G401 (cell line): ENCODE data around the gene TBC1D3H. TPM values are rescaled to one million over a fixed set of nuclear protein-coding genes. Genes with fewer than 3 reads are reported as not detected.
"Not testable (repeated sequence)": the region's sequence is repeated elsewhere in the genome, so short reads cannot be mapped to it uniquely, and the experiment has no call there.

Source experiments
- DNase-seq: peaks from one replicate; pipeline ENCODE4 v3.0.0-alpha.2; 2015; ENCODE audit warnings: low spot score
- in situ Hi-C: cut with HindIII; loops from 2 replicates; pipeline ENCODE4 v1.10.0; 2016; ENCODE audit warnings: low sequenced_read_pairs, mixed read lengths
- total RNA-seq: library from RNA; depleted of rRNA; stranded (reverse); fragments of >200 nt; shearing (Covaris generic); gene quantifications from 2 replicates; pipeline ENCODE4 v1.2.3, GENCODE V29; 2014; rRNA removed

The TBC1D3H gene
- total RNA-seq: not detected in 2 replicates

DNA sequence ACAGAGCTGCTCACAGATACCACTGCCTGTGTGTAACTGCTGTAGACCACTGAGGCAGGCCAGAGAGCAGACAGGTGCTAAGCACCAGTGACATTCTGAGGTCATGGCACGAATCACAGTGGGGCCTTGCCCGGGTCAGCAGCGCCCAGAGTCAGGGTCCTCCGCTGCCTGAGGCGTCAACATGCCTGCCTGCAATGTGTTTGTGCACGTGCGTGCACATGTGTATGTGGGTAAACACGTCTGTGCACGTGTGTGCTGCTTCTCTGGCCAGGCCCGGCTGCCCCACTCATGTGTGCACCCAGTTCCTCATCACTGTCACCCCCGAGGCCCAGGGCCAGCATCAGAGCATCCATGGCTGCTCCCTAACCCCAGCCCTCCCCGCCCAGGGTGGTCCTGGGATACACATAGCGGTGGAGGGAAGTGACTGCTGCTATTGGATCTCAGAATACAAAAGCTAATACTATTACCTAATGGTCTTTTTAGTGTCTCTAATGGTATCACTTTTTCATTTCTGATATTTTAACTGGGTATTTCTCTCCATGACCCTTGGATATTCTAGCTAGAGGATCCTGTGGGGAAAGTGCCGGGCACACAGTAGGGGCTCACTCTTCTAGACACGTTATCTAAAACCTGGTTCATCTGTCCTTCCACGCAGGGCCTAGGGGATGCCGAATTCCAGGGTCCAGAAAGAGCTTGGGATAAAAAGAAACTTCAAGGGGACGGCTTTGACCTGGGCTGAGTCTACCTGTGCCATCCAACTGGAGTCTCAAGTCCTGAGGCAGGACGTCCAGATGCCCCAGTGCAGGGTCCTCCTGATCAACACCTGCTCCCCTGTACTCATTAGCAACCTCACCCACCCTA, at the start of gene TBC1D3H:
Gene TBC1D3H (minus strand): TSS at position 51 of the 861 bp plus-strand sequence. CDS start 1,540 bp downstream, outside the sequence.
- not testable (repeated sequence) for DNase-seq

DNA sequence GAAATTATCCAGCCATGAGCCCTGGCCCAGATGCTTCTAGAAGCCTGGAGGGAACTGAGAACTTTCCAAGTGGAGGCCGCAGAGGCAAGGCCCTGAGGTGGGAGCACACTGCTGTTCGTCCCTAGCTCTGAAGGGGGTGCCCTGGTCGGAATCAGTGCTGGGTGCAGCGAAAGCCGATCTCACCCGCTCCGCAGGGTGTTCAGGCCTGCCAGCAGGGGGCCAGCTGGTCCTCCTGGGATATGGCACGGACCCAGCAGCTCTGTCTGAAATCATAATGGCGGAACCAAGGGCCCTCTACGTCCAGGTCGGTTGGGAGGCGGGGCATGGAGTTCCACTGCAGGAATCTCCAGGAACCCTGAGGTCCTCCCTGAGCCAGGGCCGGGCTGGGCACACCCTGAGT, 40.7 kb upstream of the TBC1D3H start:
- DNase-seq, in situ Hi-C loops: not testable (repeated sequence)

More for the DNA sequence above, at the start of gene TBC1D3H:
- in situ Hi-C loops: not testable (repeated sequence)

DNA sequence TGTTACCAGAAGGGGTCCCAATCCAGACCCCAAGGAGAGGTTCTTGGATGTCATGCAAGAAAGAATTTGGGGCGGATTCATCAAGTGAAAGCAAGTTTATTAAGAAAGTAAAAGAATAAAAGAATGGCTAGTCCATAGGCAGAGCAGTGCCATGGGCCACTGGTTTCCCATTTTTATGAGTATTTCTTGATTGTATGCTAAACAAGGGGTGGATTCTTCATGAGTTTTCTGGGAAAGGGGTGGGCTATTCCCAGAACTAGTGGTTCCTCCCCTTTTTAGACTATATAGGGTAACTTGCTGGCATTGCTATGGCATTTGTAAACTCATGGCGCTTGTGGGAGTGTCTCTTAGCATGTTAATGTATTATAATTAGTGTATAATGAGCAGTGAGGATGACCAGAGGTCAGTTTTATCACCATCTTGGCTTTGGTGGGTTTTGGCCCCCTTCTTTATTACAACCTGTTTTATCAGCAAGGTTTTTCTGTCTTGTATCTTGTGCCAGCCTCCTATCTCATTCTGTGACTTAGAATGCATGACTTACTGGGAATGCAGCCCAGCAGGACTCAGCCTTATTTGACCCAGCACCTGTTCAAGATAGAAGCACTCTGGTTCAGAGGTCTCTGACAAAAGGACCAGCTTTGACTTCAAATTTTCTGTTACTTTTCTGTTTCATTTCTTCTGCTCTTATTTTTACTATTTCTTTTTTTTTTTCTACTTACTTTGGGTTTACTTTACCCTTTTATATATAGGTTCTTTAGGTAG, 27.1 kb upstream of the TBC1D3H start:
- DNase-seq, in situ Hi-C loops: not testable (repeated sequence)

DNA sequence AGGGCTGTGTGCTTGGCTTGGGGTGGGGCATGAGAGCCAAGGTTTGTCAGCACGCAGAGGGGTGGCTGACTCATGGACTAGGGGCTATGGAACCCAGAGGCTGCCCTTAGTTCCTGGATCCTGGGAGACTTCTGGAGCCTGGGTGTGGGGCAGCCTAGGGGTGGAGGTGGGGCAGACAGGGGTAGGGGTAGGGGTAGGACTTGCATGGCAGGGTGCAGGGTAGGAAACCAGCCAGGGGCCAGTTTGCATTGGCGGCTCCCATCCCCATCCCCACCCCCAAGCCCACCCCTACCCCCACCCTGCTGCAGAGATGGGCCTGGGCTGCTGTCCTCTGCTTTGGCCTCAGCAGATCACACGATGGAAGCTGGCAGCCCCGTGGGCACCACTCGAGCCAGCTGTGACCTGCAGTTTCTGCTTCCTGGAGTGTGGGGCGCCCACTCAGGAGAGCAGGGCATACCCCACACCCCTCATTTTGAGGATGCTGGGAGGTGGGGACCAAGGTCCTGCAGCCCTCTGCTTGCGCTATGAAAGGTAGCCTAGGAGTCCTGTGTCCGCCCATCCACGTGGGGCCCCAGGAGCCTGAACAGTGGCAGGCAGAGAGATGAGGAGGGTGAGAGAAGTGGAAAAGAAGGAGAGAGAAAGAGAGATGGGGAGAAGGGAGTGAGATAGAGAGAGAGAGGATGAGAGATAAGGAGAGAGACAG, 2.9 kb upstream of the TBC1D3H start:
- in situ Hi-C loops, DNase-seq: not testable (repeated sequence)

DNA sequence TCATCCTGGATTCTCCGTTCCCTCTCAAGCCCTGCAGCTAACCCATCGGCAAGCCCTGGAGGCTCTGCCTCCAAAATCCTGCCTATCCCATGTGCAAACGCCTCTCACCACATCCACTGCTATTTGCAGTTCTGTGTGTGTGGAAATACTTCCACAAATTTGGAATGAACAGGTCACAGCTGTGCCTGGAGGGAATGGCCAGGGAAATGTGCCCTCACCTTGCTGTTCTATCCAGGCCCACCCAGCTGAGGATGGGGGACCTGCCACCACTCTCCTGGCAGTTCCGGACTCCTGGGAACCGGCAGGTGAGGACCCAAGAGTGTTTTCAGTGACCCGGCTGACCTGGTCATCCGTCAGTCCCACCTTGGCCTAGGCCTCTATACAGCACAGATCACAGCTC, 12.3 kb downstream of the TBC1D3H start:
- DNase-seq, in situ Hi-C loops: not testable (repeated sequence)

DNA sequence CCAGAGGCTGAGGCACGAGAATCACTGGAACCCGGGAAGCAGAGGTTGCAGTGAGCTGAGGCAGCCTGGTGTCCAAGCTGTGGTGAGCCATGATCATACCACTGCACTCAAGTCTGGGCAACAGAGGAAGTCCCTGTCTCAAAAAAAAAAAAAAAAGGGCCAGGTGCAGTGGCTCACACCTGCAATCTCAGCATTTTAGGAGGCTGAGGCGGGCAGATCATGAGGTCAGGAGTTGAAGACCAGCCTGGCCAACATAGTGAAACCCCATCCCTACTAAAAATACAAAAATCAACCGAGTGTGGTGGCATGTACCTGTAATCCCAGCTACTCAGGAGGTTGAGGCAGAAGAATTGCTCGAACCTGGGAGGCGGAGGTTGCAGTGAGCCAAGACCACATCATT, 25.7 kb downstream of the TBC1D3H start:
- in situ Hi-C loops, DNase-seq: not testable (repeated sequence)

Other genes starting within 250 kb of the TBC1D3H start
- not detected in 2 replicates for gene TBC1D3B, start 211.8 kb downstream of the TBC1D3H start, total RNA-seq
- gene CCL3L1, start 191.7 kb downstream of the TBC1D3H start, total RNA-seq: not detected in 2 replicates
- not detected in 2 replicates for gene CCL4L2, start 177.4 kb downstream of the TBC1D3H start, total RNA-seq
- gene TBC1D3I, start 123.9 kb downstream of the TBC1D3H start, total RNA-seq: not detected in 2 replicates
- gene TBC1D3G, start 64.6 kb downstream of the TBC1D3H start, total RNA-seq: 0.74 TPM in 1 of 2 replicates, not detected in the other
- 46.7 and 72.4 TPM in 2 replicates for gene ZNHIT3, start 98.2 kb upstream of the TBC1D3H start, total RNA-seq
- gene MYO19, start 146.4 kb upstream of the TBC1D3H start, total RNA-seq: 38.7 and 51.8 TPM in 2 replicates
- gene PIGW, start 146.6 kb upstream of the TBC1D3H start, total RNA-seq: 3.8 and 9.0 TPM in 2 replicates
- 39.8 and 51.4 TPM in 2 replicates for gene GGNBP2, start 156.5 kb upstream of the TBC1D3H start, total RNA-seq
- gene DHRS11, start 203.4 kb upstream of the TBC1D3H start, total RNA-seq: 35.1 and 38.0 TPM in 2 replicates
- 9.9 and 18.4 TPM in 2 replicates for gene MRM1, start 213.1 kb upstream of the TBC1D3H start, total RNA-seq